Neutrophil (primary cell): ENCODE measurements around the gene TEX14.

Source experiments
- H3K27ac ChIP-seq: fragments of 200-600 bp; sonication (generic); 2 replicates; pipeline ENCODE4 v1.5.1; 2016; ENCODE audit warnings: mild to moderate bottlenecking, moderate library complexity
- H3K27me3 ChIP-seq: fragments of 200-600 bp; sonication (generic); 2 replicates; pipeline ENCODE4 v1.6.0; 2016; ENCODE audit warnings: mild to moderate bottlenecking
- H3K36me3 ChIP-seq: fragments of 200-600 bp; sonication (generic); 2 replicates; pipeline ENCODE4 v1.5.1; 2017
- H3K4me1 ChIP-seq, 2 experiments: fragments of 200-600 bp in 1 of 2; sonication (generic) in 1 of 2; 1 replicate in 1 of 2; 2 replicates in 1 of 2; pipeline versions ENCODE4 v1.5.1 to v1.6.1; 2013 to 2016; ENCODE audit warnings: low read depth in 1 of 2, low read length in 1 of 2, mild to moderate bottlenecking in 1 of 2, moderate library complexity in 1 of 2; ENCODE audit not compliant: control insufficient read depth in 1 of 2, insufficient read depth in 1 of 2
- H3K4me3 ChIP-seq, 2 experiments: fragments of 200-600 bp in 1 of 2; sonication (generic) in 1 of 2; 1 replicate in 1 of 2; 2 replicates in 1 of 2; pipeline ENCODE4 v1.5.1; 2013 to 2016; ENCODE audit warnings: low read depth in 1 of 2, low read length in 1 of 2, mild to moderate bottlenecking in 1 of 2, moderate library complexity in 1 of 2
- H3K9me3 ChIP-seq: fragments of 200-600 bp; sonication (generic); 2 replicates; pipeline ENCODE4 v1.5.1; 2016
- CTCF ChIP-seq: fragments of 200-600 bp; sonication (generic); IDR thresholded peaks from 2 replicates; pipeline ENCODE4 v1.5.1; 2016; ENCODE audit warnings: antibody characterized with exemption

The TEX14 gene

GRCh38 chr17:58615768-58616659 is 75.8 kb downstream of the TEX14 start:
- Histone ChIP-seq H3K4me1 (peaks cover 8 to 15% of the 10 kb centered on the region in 2 experiments), H3K36me3 (no peaks in the 10 kb centered on the region), H3K4me3 (no peak overlapping the region), H3K27me3 (no peaks in the 10 kb centered on the region), H3K27ac (no peak overlapping the region), H3K9me3 (no peaks in the 10 kb centered on the region)
- TF ChIP-seq CTCF: no peak

GRCh38 chr17:58614859-58615459 is 76.9 kb downstream of the TEX14 start:
- peaks cover 8 to 15% of the 10 kb centered on the region in 2 experiments for H3K4me1 ChIP-seq
- H3K27ac ChIP-seq: no peak overlapping the region
- no peaks in the 10 kb centered on the region for H3K9me3 ChIP-seq
- no peaks in the 10 kb centered on the region for H3K36me3 ChIP-seq
- H3K27me3 ChIP-seq: no peaks in the 10 kb centered on the region
- H3K4me3 ChIP-seq: no peak overlapping the region
- no peak for TF ChIP-seq CTCF

- no peak overlapping the region for H3K27ac ChIP-seq
- no peak overlapping the region for H3K4me3 ChIP-seq
- no peaks in the 10 kb centered on the region for H3K9me3 ChIP-seq
- no peak for TF ChIP-seq CTCF
- H3K27me3 ChIP-seq: no peaks in the 10 kb centered on the region
- H3K36me3 ChIP-seq: no peaks in the 10 kb centered on the region
- H3K4me1 ChIP-seq: peaks cover 8 to 12% of the 10 kb centered on the region in 2 experiments
These were observed 80.5 kb downstream of the TEX14 start for GRCh38 chr17:58611331-58611730.

- H3K27me3 ChIP-seq: no peaks in the 10 kb centered on the region
- H3K27ac ChIP-seq: no peak overlapping the region
- no peaks in the 10 kb centered on the region for H3K9me3 ChIP-seq
- TF ChIP-seq CTCF: no peak
- no peak overlapping the region for H3K4me3 ChIP-seq
- H3K4me1 ChIP-seq: no peaks in the 10 kb centered on the region
- no peaks in the 10 kb centered on the region for H3K36me3 ChIP-seq
These were observed 84.9 kb downstream of the TEX14 start for GRCh38 chr17:58606934-58607333.

GRCh38 chr17:58605986-58606385 is 85.9 kb downstream of the TEX14 start:
- TF ChIP-seq CTCF: no peak
- no peaks in the 10 kb centered on the region for H3K9me3 ChIP-seq
- no peak overlapping the region for H3K27ac ChIP-seq
- no peaks in the 10 kb centered on the region for H3K4me1 ChIP-seq
- H3K27me3 ChIP-seq: no peaks in the 10 kb centered on the region
- H3K4me3 ChIP-seq: no peak overlapping the region
- H3K36me3 ChIP-seq: no peaks in the 10 kb centered on the region
